ENCODE data around the gene PTGR2.

DNA sequence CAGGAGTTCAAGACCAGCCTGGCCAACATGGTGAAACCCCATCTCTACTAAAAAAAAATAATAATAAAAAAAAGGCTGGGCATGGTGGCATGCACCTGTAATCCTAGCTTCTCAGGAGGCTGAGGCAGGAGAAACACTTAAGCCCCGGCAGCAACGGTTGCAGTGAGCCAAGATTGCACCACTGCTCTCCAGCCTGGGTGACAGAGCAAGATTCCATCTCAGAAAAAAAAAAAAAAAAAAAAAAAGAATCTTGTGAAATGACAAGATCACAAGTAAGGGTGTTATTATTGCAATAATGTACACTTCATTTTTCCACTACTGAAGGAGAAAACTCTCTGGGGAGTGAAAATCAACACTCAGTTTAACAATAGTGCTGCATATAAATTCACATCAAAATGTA, 8.8 kb upstream of the PTGR2 start:
- TF ChIP-seq CTCF (IDR thresholded peaks at IDR 0.05) (no peak), POLR2A (IDR thresholded peaks at IDR 0.05) (no peak)

Data from uterus (tissue), 2 donors.